Mesothelial cell of epicardium (in vitro differentiated cells): ENCODE data around the gene PRKAA1. TPM values are rescaled to one million over a fixed set of nuclear protein-coding genes. Genes with fewer than 3 reads are reported as not detected.
A peak's percentile ranks its signal among the peaks of the same experiment; 100 is the strongest.
"Not testable (repeated sequence)": the region's sequence is repeated elsewhere in the genome, so short reads cannot be mapped to it uniquely, and the experiment has no call there.

Experiments used
- DNase-seq, 2 experiments: peaks; one replicate each; pipeline ENCODE4 v3.0.0; 2021; ENCODE audit warnings: low spot score in 2 of 2; ENCODE audit not compliant: unreplicated experiment in 2 of 2
- H3K27ac Mint-ChIP-seq: 2 replicates; pipeline ENCODE4 v1.8.0; 2021; ENCODE audit warnings: mixed read lengths
- H3K27me3 Mint-ChIP-seq: 2 replicates; pipeline ENCODE4 v1.8.0; 2021; ENCODE audit warnings: low read depth, mixed read lengths
- H3K36me3 Mint-ChIP-seq: 2 replicates; pipeline ENCODE4 v1.8.0; 2021; ENCODE audit warnings: mixed read lengths
- H3K4me1 Mint-ChIP-seq: 2 replicates; pipeline ENCODE4 v1.8.0; 2021; ENCODE audit warnings: mixed read lengths
- H3K4me3 Mint-ChIP-seq: 2 replicates; pipeline ENCODE4 v1.8.0; 2021; ENCODE audit warnings: mild to moderate bottlenecking, moderate library complexity, mixed read lengths
- H3K9me3 Mint-ChIP-seq: 2 replicates; pipeline ENCODE4 v1.8.0; 2021; ENCODE audit warnings: mixed read lengths
- total RNA-seq: library from RNA; stranded (reverse); gene quantifications from 3 replicates; pipeline ENCODE4 v1.2.1, GENCODE V29; 2021
- TF ChIP-seq, protein P1 (sequence below): fragments of 200-600 bp; sonication (generic); IDR thresholded peaks from one replicate; pipeline ENCODE4 v1.5.0; 2021; ENCODE audit warnings: antibody characterized with exemption; ENCODE audit not compliant: unreplicated experiment

PRKAA1 gene
- total RNA-seq, 1 donor from 2014 or later: 60.4 TPM

DNA sequence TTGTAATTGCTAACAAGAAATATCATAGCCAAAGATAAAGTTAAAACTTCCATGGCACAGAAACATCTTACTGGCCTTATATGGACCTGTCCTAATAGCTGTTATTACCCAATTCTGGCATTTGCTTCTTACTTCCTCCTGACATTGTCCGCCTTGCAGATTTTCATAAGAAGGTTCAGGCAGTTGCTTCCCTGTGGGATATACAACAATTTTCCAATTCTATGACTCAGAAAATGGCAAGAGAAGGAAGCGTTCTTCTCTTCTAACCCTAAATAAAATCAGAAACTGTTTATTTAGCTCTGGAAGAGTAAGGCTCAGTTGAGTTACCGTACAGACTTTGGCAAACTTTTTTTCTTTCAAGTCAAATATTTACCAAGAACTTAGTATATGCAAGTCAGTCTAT, 1.7 kb downstream of the PRKAA1 start:
- no peak for DNase-seq
- peaks cover 5% of the 10 kb centered on the region for H3K36me3 Mint-ChIP-seq
- no peaks in the 10 kb centered on the region for H3K9me3 Mint-ChIP-seq
- H3K27ac Mint-ChIP-seq: no peak overlapping the region
- H3K27me3 Mint-ChIP-seq: no peaks in the 10 kb centered on the region
- TF ChIP-seq, protein P1, sequence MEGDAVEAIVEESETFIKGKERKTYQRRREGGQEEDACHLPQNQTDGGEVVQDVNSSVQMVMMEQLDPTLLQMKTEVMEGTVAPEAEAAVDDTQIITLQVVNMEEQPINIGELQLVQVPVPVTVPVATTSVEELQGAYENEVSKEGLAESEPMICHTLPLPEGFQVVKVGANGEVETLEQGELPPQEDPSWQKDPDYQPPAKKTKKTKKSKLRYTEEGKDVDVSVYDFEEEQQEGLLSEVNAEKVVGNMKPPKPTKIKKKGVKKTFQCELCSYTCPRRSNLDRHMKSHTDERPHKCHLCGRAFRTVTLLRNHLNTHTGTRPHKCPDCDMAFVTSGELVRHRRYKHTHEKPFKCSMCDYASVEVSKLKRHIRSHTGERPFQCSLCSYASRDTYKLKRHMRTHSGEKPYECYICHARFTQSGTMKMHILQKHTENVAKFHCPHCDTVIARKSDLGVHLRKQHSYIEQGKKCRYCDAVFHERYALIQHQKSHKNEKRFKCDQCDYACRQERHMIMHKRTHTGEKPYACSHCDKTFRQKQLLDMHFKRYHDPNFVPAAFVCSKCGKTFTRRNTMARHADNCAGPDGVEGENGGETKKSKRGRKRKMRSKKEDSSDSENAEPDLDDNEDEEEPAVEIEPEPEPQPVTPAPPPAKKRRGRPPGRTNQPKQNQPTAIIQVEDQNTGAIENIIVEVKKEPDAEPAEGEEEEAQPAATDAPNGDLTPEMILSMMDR: no peak
- peaks cover 22% of the 10 kb centered on the region for H3K4me1 Mint-ChIP-seq
- H3K4me3 Mint-ChIP-seq: peak overlapping the region; percentile 88

DNA sequence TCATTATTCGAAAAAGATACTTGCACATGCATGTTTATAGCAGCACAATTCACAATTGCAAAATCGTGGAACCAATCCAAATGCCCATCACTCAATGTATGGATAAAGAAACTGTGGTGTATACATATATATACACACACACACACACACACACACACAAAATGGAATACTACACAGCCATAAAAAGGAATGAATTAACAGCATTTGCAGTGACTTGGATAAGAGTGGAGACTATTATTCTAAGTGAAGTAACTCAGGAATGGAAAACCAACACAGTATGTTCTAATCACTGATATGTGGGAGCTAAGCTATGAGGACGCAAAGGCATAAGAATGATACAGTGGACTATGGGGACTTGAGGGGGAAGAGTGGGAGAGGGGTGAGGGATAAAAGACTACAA, 3.3 kb downstream of the PRKAA1 start:
- not testable (repeated sequence) for H3K9me3 Mint-ChIP-seq, H3K4me3 Mint-ChIP-seq, H3K27ac Mint-ChIP-seq, H3K27me3 Mint-ChIP-seq, H3K36me3 Mint-ChIP-seq, DNase-seq
- H3K4me1 Mint-ChIP-seq: peaks cover 22% of the 10 kb centered on the region

DNA sequence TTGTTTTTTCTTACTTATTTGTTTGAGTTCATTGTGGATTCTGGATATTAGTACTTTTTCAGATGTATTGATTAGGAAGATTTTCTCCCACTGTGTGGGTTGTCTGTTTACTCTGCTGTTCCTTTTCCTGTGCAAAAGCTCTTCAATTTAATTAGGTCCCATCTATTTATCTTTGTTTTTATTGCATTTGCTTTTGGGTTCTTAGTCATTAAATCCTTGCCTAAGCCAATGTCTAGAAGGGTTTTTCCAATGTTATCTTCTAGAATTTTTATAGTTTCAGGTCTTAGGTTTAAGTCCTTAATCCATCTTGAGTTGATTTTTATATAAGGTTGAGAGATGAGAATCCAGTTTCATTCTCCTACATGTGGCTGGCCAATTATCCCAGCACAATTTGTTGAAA, 3.8 kb downstream of the PRKAA1 start:
- not testable (repeated sequence) for DNase-seq, H3K36me3 Mint-ChIP-seq, H3K9me3 Mint-ChIP-seq, H3K27ac Mint-ChIP-seq, H3K4me3 Mint-ChIP-seq, H3K27me3 Mint-ChIP-seq
- peaks cover 20% of the 10 kb centered on the region for H3K4me1 Mint-ChIP-seq

DNA sequence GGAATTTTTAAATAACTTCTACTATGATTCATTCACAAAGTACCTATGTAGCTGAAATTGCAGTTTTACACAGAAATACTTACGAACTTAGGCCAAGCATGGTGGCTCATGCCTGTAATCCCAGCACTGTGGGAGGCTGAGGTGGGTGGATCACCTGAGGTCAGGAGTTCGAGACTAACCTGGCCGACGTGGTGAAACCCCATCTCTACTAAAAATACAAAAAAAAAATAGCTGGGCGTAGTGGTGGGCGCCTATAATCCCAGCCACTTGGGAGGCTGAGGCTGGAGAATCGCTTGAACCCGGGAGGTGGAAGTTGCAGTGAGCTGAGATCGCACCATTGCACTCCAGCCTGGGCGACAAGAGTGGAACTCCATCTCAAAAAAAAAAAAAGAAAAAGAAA, 5.5 kb downstream of the PRKAA1 start:
- peaks cover 14% of the 10 kb centered on the region for H3K4me1 Mint-ChIP-seq
- H3K4me3 Mint-ChIP-seq, DNase-seq, H3K27ac Mint-ChIP-seq, H3K27me3 Mint-ChIP-seq: not testable (repeated sequence)
- peaks cover 10% of the 10 kb centered on the region for H3K9me3 Mint-ChIP-seq
- H3K36me3 Mint-ChIP-seq: peaks cover 14% of the 10 kb centered on the region

DNA sequence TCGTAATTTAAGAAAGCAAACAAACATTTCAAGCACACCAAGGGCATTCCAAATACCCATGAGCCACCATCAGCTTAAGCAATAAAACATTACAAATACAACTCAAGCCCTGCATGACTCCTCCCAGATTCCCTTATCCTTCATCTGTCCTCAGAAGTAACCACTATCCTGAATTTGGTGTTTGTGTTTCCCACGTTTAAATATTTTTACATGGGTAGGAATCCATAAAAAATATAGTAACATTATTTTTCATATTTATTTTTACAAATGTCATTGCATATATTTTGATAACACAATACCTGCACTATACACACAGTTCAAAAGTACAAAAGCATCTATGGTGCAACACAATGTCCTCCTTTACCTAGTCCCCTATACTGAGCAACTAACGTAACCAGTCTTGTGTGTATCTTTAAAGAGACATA, 6.4 kb downstream of the PRKAA1 start:
- Mint-ChIP-seq H3K4me3 (no peak overlapping the region), H3K27ac (no peak overlapping the region), H3K4me1 (peaks cover 8% of the 10 kb centered on the region), H3K27me3 (no peaks in the 10 kb centered on the region), H3K9me3 (peaks cover 13% of the 10 kb centered on the region), H3K36me3 (peaks cover 18% of the 10 kb centered on the region)
- TF ChIP-seq, protein P1: no peak
- DNase-seq: no peak

DNA sequence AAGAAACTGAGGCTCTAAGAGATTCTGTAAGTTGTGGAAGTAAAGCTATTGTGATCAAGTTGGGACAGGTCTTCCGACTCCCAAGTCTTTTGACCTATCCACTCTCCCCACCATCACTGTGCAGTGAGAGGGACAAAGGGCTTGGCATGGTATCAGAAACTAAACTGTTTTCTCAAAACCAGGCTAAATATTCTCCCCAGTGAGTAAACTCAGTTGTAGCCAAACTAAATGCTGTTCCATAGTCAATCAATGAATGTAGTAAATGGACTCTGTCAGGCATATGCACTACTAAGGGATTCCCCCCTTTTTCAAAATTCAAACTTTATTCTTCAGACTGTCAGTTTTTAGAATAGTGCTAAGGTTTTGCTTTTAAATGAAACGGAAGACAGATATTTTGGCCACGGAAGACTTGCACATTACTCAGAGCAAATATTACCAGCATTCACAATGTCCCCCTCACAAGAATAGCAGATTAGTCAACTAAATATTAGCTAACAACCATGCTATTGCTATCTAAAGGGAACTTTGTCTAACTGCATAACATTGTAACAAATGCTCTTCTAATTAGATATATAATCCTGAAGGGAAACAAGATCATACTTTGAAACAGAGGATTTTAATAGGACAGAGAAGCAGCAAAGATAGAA, 7.1 kb downstream of the PRKAA1 start:
- H3K27ac Mint-ChIP-seq: no peak overlapping the region
- TF ChIP-seq, protein P1: no peak

DNA sequence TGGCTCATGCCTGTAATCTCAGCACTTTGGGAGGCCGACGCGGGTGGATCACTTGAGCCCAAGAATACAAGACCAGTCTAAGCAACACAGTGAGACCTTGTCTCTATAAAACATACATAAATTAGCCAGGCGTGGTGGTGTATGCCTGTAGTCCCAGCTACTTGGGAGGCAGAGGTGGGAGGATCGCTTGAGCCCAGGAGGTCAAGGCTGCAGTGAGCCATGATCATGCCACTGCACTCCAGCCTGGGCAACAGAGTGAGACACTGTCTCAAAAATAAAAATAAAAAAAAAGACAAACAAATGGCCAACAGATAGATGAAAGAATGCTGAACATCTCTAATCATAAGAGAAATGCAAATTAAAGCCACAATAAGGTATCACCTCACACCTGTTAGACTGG, 9.2 kb downstream of the PRKAA1 start:
- peaks cover 13% of the 10 kb centered on the region for H3K9me3 Mint-ChIP-seq
- DNase-seq, H3K4me1 Mint-ChIP-seq, H3K27ac Mint-ChIP-seq, H3K4me3 Mint-ChIP-seq, H3K27me3 Mint-ChIP-seq: not testable (repeated sequence)
- H3K36me3 Mint-ChIP-seq: peaks cover 19% of the 10 kb centered on the region

More for the DNA sequence above, 7.1 kb downstream of the PRKAA1 start:
- H3K9me3 Mint-ChIP-seq: peaks cover 13% of the 10 kb centered on the region
- H3K27me3 Mint-ChIP-seq: no peaks in the 10 kb centered on the region
- H3K36me3 Mint-ChIP-seq: peaks cover 22% of the 10 kb centered on the region
- H3K4me3 Mint-ChIP-seq: no peak overlapping the region
- DNase-seq: no peak
- peaks cover 4% of the 10 kb centered on the region for H3K4me1 Mint-ChIP-seq

DNA sequence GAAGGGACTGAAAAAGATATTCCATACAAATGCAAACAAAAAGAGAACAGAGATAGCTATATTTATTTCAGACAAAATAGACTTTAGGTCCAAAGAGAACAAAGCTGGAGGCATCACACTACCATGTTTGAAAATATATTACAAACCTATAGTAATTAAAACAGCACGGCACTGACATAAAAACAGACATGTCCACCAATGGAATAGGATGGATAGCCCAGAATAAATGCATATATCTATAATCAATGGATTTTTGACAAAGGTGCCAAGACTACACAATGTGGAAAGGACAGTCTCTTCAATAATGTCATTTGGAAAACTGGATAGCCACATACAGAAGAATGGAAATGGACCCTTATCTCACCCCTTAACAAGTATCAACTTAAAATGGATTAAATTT, 10.2 kb downstream of the PRKAA1 start:
- Mint-ChIP-seq H3K4me1 (peaks cover 5% of the 10 kb centered on the region), H3K27ac (no peak overlapping the region), H3K9me3 (peaks cover 13% of the 10 kb centered on the region), H3K27me3 (no peaks in the 10 kb centered on the region), H3K4me3 (no peak overlapping the region), H3K36me3 (peaks cover 19% of the 10 kb centered on the region)
- no peak for DNase-seq
- TF ChIP-seq, protein P1: no peak

DNA sequence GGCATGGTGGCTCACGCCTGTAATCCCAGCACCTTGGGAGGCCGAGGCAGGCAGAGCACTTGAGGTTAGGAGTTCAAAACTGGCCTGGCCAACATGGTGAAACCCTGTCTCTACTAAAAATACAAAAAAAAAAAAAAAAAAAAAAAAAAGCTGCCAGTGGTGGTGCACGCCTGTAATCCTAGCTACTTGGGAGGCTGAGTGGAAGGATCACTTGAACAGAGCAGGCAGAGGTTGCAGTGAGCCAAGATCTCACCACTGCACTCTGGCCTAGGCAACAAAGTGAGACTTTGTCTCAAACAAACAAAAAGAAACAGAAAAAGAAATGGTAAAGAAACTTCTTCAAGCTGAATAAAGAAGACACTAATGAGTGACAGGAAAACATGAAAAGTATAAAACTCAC, 11.5 kb downstream of the PRKAA1 start:
- not testable (repeated sequence) for H3K4me1 Mint-ChIP-seq, DNase-seq, H3K4me3 Mint-ChIP-seq, H3K27ac Mint-ChIP-seq, H3K27me3 Mint-ChIP-seq
- H3K9me3 Mint-ChIP-seq: peaks cover 13% of the 10 kb centered on the region
- peaks cover 19% of the 10 kb centered on the region for H3K36me3 Mint-ChIP-seq
